ENCODE results near the gene KCNJ5.

KCNJ5 gene

GRCh38 chr11:128911701-128912100, 20.5 kb downstream of the KCNJ5 start:
- Histone ChIP-seq H3K27me3 (replicated peaks; ENCODE audit: control insufficient read depth, insufficient read depth, low read length) (peaks cover 1% of the 10 kb centered on the region; the same call in 1 of the 2 replicates), H3K36me3 (ENCODE audit: control insufficient read depth, insufficient read depth, low read length) (no peaks in the 10 kb centered on the region), H3K4me3 (replicated peaks; ENCODE audit: low read depth, low read length) (no peak overlapping the region)
- TF ChIP-seq, protein P1, sequence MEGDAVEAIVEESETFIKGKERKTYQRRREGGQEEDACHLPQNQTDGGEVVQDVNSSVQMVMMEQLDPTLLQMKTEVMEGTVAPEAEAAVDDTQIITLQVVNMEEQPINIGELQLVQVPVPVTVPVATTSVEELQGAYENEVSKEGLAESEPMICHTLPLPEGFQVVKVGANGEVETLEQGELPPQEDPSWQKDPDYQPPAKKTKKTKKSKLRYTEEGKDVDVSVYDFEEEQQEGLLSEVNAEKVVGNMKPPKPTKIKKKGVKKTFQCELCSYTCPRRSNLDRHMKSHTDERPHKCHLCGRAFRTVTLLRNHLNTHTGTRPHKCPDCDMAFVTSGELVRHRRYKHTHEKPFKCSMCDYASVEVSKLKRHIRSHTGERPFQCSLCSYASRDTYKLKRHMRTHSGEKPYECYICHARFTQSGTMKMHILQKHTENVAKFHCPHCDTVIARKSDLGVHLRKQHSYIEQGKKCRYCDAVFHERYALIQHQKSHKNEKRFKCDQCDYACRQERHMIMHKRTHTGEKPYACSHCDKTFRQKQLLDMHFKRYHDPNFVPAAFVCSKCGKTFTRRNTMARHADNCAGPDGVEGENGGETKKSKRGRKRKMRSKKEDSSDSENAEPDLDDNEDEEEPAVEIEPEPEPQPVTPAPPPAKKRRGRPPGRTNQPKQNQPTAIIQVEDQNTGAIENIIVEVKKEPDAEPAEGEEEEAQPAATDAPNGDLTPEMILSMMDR (IDR thresholded peaks at IDR 0.05; ENCODE audit: insufficient read depth, low read length, poor library complexity, severe bottlenecking), result no peak
- no peak for DNase-seq (ENCODE audit: extremely low read depth, insufficient read length)

DNA sequence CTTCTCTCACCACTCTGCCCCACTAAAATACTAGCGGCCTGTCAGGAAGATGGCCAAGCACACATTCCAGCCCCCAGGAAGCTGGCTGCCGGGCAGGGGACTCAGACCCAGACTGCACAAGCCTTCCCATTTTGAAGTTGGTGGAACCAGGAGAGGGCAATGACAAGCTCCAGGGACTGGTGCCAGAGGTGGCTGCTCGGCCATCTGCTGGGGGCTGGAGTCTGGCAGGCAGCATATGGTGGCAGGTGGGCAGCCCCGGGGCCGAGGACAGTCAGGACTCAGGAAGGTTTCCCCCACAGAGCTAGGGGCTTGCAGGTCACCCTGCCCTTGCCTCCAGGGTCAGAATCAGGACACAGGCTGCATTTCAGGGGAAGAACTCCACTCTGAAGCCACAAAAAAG, 22.6 kb downstream of the KCNJ5 start:
- DNase-seq (ENCODE audit: extremely low read depth, insufficient read length), result no peak
- Histone ChIP-seq H3K27me3 (replicated peaks; ENCODE audit: control insufficient read depth, insufficient read depth, low read length) (no peaks in the 10 kb centered on the region), H3K4me3 (replicated peaks; ENCODE audit: low read depth, low read length) (no peak overlapping the region), H3K36me3 (ENCODE audit: control insufficient read depth, insufficient read depth, low read length) (no peaks in the 10 kb centered on the region)
- TF ChIP-seq, protein P1 (IDR thresholded peaks at IDR 0.05; ENCODE audit: insufficient read depth, low read length, poor library complexity, severe bottlenecking), result no peak

DNA sequence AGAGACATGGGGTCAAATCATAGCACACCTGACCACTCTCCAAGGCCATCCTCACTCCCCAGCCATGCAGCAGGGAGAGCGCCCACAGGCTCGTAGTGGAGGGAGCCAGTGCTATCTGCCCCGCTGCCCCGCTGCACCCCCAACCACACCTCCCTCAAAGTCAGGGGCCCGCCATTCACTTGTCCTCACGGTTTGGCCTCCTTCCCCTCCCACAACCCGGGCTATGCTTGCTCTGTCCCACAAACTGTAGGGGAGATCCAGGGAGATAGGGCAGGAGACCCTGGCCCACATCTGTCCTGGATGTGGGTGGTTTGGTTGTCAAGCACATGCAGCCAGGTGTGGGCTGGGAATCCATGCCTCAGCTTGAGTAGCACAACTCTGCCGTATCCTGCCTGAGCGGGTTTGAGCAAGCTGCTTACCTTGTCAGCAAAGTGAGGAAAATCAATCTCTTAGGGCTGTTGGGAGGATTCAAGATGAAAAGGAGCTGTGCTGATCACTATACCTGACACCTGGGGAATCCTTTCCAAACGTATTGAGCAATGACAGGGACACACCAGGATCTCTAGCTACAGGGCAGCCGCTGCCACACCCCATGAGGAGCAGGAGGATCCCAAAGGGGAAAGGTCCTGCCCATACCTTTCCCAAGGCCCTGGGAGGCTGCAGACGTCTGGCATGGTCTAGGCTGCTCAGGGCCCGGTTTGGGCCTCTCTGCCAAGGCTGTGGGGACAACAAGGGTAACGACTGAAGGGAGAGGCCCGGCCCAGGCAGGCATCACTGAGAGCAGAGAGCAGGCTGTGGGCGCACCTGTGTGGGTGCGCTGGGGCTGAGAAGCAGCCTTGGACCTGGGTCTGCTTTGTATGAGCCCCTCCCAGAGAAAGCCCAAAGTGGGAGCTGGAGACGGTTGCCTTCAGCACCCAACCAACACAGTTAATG, 23.3 kb downstream of the KCNJ5 start:
- no peak overlapping the region for H3K4me3 ChIP-seq (replicated peaks; ENCODE audit: low read depth, low read length)

DNA sequence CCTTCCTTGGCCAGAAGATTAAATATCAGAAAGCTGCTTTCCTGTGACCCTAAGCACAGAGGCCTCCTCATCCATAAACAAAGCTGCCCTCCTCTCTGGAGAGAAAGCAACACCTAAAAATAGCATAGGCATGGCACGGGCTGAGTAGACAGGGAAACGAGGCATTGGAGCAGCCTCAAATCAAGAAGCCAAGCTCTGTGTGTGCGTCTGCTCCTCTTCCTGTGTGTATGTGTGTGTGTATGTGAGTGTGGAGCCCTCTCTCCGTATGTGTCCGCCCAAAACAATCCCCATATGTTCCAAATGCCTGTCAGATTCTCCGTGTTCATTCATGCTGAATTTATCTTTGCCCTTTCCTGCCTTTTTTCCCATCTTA, 24.0 kb downstream of the KCNJ5 start:
- DNase-seq (ENCODE audit: extremely low read depth, insufficient read length), result no peak
- Histone ChIP-seq H3K4me3 (replicated peaks; ENCODE audit: low read depth, low read length) (no peak overlapping the region), H3K36me3 (ENCODE audit: control insufficient read depth, insufficient read depth, low read length) (no peaks in the 10 kb centered on the region), H3K27me3 (replicated peaks; ENCODE audit: control insufficient read depth, insufficient read depth, low read length) (no peaks in the 10 kb centered on the region)
- TF ChIP-seq, protein P1 (IDR thresholded peaks at IDR 0.05; ENCODE audit: insufficient read depth, low read length, poor library complexity, severe bottlenecking), result no peak

More for the DNA sequence above, 23.3 kb downstream of the KCNJ5 start:
- no peaks in the 10 kb centered on the region for H3K36me3 ChIP-seq (ENCODE audit: control insufficient read depth, insufficient read depth, low read length)
- DNase-seq (ENCODE audit: extremely low read depth, insufficient read length), result no peak
- TF ChIP-seq, protein P1 (IDR thresholded peaks at IDR 0.05; ENCODE audit: insufficient read depth, low read length, poor library complexity, severe bottlenecking), result no peak
- H3K27me3 ChIP-seq (replicated peaks; ENCODE audit: control insufficient read depth, insufficient read depth, low read length), result no peaks in the 10 kb centered on the region

DNA sequence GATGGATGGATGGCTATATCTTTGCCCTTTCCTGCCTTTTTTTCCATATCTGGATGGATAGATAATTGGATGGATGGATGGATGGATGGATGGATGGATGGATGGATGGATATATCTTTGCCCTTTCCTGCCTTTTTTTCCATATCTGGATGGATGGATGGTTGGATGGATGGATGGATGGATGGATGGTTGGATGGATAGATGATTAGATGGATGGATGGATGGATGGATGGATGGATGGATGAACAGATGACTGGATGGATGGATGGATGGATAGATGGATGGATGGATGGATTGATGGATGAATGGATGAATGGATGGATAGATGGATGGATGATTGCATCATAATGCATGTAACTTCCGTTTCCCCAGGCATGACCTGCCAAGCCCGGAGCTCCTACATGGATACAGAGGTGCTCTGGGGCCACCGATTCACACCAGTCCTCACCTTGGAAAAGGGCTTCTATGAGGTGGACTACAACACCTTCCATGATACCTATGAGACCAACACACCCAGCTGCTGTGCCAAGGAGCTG, 24.9 kb downstream of the KCNJ5 start:
- DNase-seq (ENCODE audit: extremely low read depth, insufficient read length), result no peak
- H3K27me3 ChIP-seq (replicated peaks; ENCODE audit: control insufficient read depth, insufficient read depth, low read length), result no peaks in the 10 kb centered on the region
- no peak overlapping the region for H3K4me3 ChIP-seq (replicated peaks; ENCODE audit: low read depth, low read length)
- no peaks in the 10 kb centered on the region for H3K36me3 ChIP-seq (ENCODE audit: control insufficient read depth, insufficient read depth, low read length)
- TF ChIP-seq, protein P1 (IDR thresholded peaks at IDR 0.05; ENCODE audit: insufficient read depth, low read length, poor library complexity, severe bottlenecking), result no peak
